Effector memory CD4-positive, alpha-beta T cell (primary cell): ENCODE data around the gene ECE1.

Source experiments
- DNase-seq, 3 donors: peaks; one replicate each; pipeline ENCODE4 v3.0.0-alpha.2; 2020
- H3K27ac ChIP-seq: 2 replicates; pipeline ENCODE4 v1.7.0; 2013; ENCODE audit warnings: mild to moderate bottlenecking, low read length, moderate library complexity; ENCODE audit not compliant: insufficient read depth, poor library complexity, severe bottlenecking
- H3K27me3 ChIP-seq: replicated peaks from 2 replicates; pipeline ENCODE4 v1.7.0; 2013; ENCODE audit warnings: mild to moderate bottlenecking, low read length; ENCODE audit not compliant: insufficient read depth, control insufficient read depth, poor library complexity, severe bottlenecking
- H3K36me3 ChIP-seq: 2 replicates; pipeline ENCODE4 v1.7.0; 2013; ENCODE audit warnings: mild to moderate bottlenecking, low read length, moderate library complexity; ENCODE audit not compliant: control insufficient read depth, insufficient read depth
- H3K4me1 ChIP-seq: 2 replicates; pipeline ENCODE4 v1.7.0; 2013; ENCODE audit warnings: low read length, mild to moderate bottlenecking; ENCODE audit not compliant: control insufficient read depth, insufficient read depth, poor library complexity, severe bottlenecking
- H3K4me3 ChIP-seq: 2 replicates; pipeline ENCODE4 v1.7.0; 2013; ENCODE audit warnings: low read length, low read depth, mild to moderate bottlenecking; ENCODE audit not compliant: insufficient read depth, poor library complexity, severe bottlenecking
- H3K9me3 ChIP-seq: 2 replicates; pipeline ENCODE4 v1.7.0; 2013; ENCODE audit warnings: mild to moderate bottlenecking, low read length, moderate library complexity; ENCODE audit not compliant: control insufficient read depth

Gene ECE1

GRCh38 chr1:21318057-21318713, 27.9 kb upstream of the ECE1 start:
- DNase-seq: no peak
- Histone ChIP-seq H3K27me3 (no peaks in the 10 kb centered on the region), H3K36me3 (peaks cover 14% of the 10 kb centered on the region), H3K27ac (no peak overlapping the region), H3K9me3 (no peaks in the 10 kb centered on the region), H3K4me1 (peaks cover 16% of the 10 kb centered on the region), H3K4me3 (no peak overlapping the region)

DNA sequence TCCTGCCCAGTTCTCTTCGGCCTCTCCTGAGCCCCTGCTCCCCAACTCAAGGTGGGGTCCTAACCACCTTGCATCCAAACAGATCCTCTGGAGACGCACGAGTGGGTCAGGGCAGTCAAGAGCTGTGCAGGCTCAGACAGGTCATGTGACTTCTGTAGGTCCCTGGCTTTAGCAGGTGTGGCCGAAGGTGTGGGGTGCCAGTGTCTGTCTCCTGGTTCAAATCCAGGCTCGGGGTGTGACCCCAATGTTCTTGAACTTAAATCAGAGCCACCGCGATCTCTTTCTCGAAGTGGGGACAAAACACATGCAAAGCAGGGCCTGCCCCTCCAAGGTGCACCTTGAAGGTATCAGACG, 27.4 kb upstream of the ECE1 start:
- peaks cover 11% of the 10 kb centered on the region for H3K4me1 ChIP-seq
- peaks cover 14% of the 10 kb centered on the region for H3K36me3 ChIP-seq
- no peak for DNase-seq
- no peak overlapping the region for H3K4me3 ChIP-seq
- no peaks in the 10 kb centered on the region for H3K27me3 ChIP-seq
- no peaks in the 10 kb centered on the region for H3K9me3 ChIP-seq
- H3K27ac ChIP-seq: no peak overlapping the region

DNA sequence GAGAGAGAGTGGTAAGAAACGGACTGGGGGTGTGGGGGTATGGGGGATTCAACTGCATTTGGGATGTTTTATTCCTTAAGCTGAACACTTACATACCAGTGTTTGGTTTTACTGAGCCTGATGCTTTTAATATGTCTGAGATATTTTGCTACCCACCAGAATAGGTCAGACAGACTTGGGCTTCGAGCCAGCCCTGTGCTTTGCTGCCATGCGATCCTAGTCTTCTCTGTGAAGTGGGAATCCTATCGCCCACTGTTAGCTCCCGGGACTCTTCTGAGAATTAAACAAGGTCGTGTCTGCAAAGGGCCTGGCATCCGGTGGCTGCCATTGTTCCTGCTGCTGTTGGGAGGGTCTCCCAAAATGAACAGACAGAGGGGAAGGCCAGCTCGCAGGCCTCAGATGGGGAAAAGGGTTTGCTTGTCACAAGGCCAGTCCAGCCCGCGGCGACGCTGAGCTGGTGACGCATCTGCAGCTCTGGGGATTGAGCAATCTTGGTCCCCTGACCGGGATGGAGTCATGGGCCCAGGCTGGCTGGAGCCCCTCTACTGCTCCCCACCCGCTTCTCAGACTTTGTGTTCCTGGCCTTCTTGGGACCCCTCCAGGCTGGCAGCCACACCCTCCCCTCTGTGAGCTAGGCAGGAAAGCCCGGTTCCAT, 26.9 kb upstream of the ECE1 start:
- peaks cover 6% of the 10 kb centered on the region for H3K4me1 ChIP-seq
- no peaks in the 10 kb centered on the region for H3K27me3 ChIP-seq
- H3K36me3 ChIP-seq: peaks cover 14% of the 10 kb centered on the region
- DNase-seq: no peak
- no peak overlapping the region for H3K27ac ChIP-seq
- no peak overlapping the region for H3K4me3 ChIP-seq
- H3K9me3 ChIP-seq: no peaks in the 10 kb centered on the region

DNA sequence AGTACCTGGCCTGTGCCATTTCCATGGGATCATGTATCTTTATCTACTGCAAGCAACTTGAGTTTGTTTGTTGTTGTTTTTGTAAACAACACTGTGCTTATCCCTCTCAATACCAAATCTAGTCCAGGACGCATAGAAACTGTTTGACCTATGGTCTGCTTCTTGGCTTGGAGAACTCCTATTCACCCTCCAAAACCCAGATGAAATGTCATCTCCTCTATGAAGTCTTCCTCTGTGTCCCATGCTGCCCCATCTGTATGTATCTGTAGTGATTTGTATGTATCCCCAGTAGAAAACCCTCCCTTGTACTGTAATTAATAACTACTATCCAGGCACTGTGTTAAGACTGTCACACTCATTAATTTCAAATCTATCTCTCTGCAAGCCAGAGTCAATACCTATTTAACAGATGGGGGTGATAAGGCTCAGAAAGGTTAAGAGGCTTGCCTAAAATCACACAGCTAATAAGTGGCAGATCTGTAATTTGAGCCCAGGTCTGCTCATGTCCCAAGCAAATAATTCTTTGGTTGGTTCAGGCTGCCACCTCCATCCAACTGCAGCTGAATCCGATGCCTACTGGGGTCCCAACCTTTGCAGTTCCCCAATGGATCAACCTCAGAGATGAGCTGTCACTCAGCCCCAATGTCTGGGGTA, 24.6 kb upstream of the ECE1 start:
- H3K27me3 ChIP-seq: no peaks in the 10 kb centered on the region
- H3K9me3 ChIP-seq: no peaks in the 10 kb centered on the region
- peaks cover 14% of the 10 kb centered on the region for H3K36me3 ChIP-seq
- peaks cover 5% of the 10 kb centered on the region for H3K4me1 ChIP-seq
- DNase-seq: no peak
- H3K27ac ChIP-seq: no peak overlapping the region
- H3K4me3 ChIP-seq: no peak overlapping the region

- no peak overlapping the region for H3K4me3 ChIP-seq
- no peaks in the 10 kb centered on the region for H3K9me3 ChIP-seq
- no peak overlapping the region for H3K27ac ChIP-seq
- DNase-seq: no peak
- peaks cover 14% of the 10 kb centered on the region for H3K36me3 ChIP-seq
- peaks cover 7% of the 10 kb centered on the region for H3K4me1 ChIP-seq
- no peaks in the 10 kb centered on the region for H3K27me3 ChIP-seq
These were observed 23.8 kb upstream of the ECE1 start for GRCh38 chr1:21313886-21314721.

DNA sequence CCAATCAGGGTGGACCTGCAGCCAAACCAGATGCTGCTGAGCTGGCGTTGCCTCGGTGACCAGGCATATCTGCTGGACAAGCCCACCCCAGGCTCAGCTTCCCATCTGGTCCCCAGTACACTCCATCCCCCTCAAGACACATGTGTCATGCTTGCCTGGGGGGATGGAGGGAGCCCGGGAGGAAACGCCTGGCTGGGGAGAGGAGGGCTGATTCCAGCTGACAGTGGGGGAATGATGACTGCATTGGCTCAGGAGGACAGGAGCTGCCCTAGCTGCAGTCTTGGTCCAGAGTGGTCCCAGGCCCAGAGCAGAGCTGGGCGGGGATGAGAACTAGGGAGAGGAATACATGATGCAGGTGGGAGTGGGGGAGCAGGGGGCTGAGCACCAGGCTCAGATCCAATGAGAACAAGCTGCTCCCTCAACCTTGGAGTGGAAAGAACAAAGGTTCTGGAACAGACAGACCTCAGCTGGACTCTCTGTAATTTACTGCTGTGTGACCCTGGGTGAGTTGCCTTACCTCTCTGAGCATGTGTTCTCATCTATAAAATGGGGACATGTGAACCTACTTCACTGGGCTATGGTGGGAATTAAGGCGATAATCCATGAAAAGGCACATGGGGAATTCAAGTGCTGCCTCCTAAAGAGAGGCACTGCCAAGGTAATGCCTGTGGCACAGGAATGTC, 23.1 kb upstream of the ECE1 start:
- Histone ChIP-seq H3K36me3 (peaks cover 14% of the 10 kb centered on the region), H3K4me3 (no peak overlapping the region), H3K9me3 (no peaks in the 10 kb centered on the region), H3K27me3 (no peaks in the 10 kb centered on the region), H3K27ac (no peak overlapping the region), H3K4me1 (peaks cover 12% of the 10 kb centered on the region)
- no peak for DNase-seq

- Histone ChIP-seq H3K27ac (no peak overlapping the region), H3K4me3 (no peak overlapping the region), H3K27me3 (no peaks in the 10 kb centered on the region), H3K36me3 (peaks cover 11% of the 10 kb centered on the region), H3K9me3 (no peaks in the 10 kb centered on the region), H3K4me1 (peaks cover 19% of the 10 kb centered on the region)
- no peak for DNase-seq
These were observed 22.2 kb upstream of the ECE1 start for GRCh38 chr1:21312407-21312992.

DNA sequence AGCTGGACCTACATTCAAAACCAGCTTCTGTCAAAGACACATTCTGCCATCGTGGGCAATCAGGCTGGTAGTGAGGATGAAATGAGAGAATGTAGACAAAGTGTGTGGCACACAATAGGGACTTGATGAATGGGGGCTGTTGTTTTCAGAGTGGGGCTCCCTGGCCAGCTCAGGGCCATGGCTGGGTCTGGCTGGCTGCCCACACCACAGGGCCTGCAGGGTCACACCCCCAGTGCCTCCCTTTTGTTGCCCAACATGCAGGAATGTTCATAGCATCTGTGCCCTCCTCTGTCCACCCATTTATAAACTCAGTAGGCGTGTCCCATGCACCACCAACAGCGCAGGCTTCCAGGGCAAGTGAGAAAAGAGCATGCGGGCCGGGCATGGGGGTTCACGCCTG, 20.8 kb upstream of the ECE1 start:
- H3K4me1 ChIP-seq: peaks cover 19% of the 10 kb centered on the region
- H3K4me3 ChIP-seq: no peak overlapping the region
- no peaks in the 10 kb centered on the region for H3K27me3 ChIP-seq
- no peaks in the 10 kb centered on the region for H3K9me3 ChIP-seq
- no peaks in the 10 kb centered on the region for H3K36me3 ChIP-seq
- no peak overlapping the region for H3K27ac ChIP-seq
- DNase-seq: no peak

DNA sequence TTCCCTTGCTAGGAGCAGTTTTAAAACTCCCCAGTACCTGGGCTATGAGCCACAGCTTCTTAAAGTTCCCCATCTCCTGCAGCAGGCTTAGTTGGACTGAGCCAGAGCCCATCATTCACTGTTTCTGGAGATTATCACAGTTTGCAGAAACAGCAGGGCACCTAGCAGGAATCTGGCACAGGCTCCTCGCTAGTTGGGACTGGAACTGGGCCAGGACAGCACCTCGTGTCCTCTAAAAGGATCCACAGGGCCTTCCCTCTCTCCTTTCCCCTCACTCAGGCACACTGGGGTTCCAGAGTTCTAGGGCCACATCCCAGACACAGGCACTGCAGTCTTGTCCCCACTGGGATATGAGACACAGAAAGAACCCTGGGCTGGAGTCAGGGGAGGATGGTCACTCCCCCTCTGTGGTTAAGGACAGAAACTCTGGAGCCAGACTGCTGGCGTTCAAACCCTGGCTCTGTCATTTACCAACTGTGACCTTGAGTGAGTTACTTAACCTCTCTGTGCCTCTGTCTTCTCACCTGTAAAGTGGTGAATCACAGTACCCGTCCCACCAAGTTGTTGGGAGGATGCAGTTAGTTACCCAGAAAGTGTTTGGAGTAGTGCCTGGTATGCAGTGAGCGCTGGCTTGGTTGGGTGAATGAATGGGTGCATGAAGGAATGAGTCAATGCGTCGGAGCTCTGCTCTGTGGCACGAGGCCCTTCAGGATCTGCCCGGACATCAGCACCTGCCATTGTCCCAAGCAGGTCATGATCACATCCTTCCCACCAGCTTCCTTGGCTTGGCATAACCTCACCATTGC, 18.8 kb upstream of the ECE1 start:
- no peaks in the 10 kb centered on the region for H3K9me3 ChIP-seq
- peaks cover 19% of the 10 kb centered on the region for H3K4me1 ChIP-seq

More for the DNA sequence above, 18.8 kb upstream of the ECE1 start:
- Histone ChIP-seq H3K27me3 (no peaks in the 10 kb centered on the region), H3K4me3 (no peak overlapping the region), H3K36me3 (no peaks in the 10 kb centered on the region), H3K27ac (no peak overlapping the region)
- DNase-seq: no peak
